ENCODE results near the gene BCLAF3.

Gene BCLAF3

GRCh38 chrX:19990556-19991349 lies at the start of gene BCLAF3:
Gene BCLAF3, minus strand, starts transcription at chrX:19991061. Its CDS starts 20,797 bp downstream, at chrX:19970264.
- DNase-seq (ENCODE audit: low read depth): peak; percentile 61

- DNase-seq (ENCODE audit: low read depth): no peak
These were observed 48.1 kb upstream of the BCLAF3 start for GRCh38 chrX:20038966-20039365.

GRCh38 chrX:20037186-20037585 lies 46.3 kb upstream of the BCLAF3 start:
- no peak for DNase-seq (ENCODE audit: low read depth)

- DNase-seq (ENCODE audit: low read depth): no peak
These were observed 41.3 kb upstream of the BCLAF3 start for GRCh38 chrX:20032201-20032600.

GRCh38 chrX:20029728-20030127 lies 38.9 kb upstream of the BCLAF3 start:
- DNase-seq (ENCODE audit: low read depth): no peak

GRCh38 chrX:20028588-20028987 lies 37.7 kb upstream of the BCLAF3 start:
- no peak for DNase-seq (ENCODE audit: low read depth)

- no peak for DNase-seq (ENCODE audit: low read depth)
These were observed 35.4 kb upstream of the BCLAF3 start for GRCh38 chrX:20026278-20026677.

GRCh38 chrX:20019672-20020365 lies 29.0 kb upstream of the BCLAF3 start:
- no peak for DNase-seq (ENCODE audit: low read depth)

GRCh38 chrX:20016616-20016945 lies 25.7 kb upstream of the BCLAF3 start:
- no peak for DNase-seq (ENCODE audit: low read depth)

- no peak for DNase-seq (ENCODE audit: low read depth)
These were observed 25.2 kb upstream of the BCLAF3 start for GRCh38 chrX:20015945-20016615.

- DNase-seq (ENCODE audit: low read depth): no peak
These were observed 24.6 kb upstream of the BCLAF3 start for GRCh38 chrX:20015422-20015821.

GRCh38 chrX:20011608-20012007 lies 20.7 kb upstream of the BCLAF3 start:
- no peak for DNase-seq (ENCODE audit: low read depth)

GRCh38 chrX:20007962-20008622 lies 17.2 kb upstream of the BCLAF3 start:
- no peak for DNase-seq (ENCODE audit: low read depth)

- no peak for DNase-seq (ENCODE audit: low read depth)
These were observed 15.0 kb upstream of the BCLAF3 start for GRCh38 chrX:20005883-20006282.

- no peak for DNase-seq (ENCODE audit: low read depth)
These were observed 10.7 kb upstream of the BCLAF3 start for GRCh38 chrX:20001588-20001987.

- DNase-seq (ENCODE audit: low read depth): no peak
These were observed 473 bp upstream of the BCLAF3 start for GRCh38 chrX:19991350-19991718.

GRCh38 chrX:19990151-19990555 lies 708 bp downstream of the BCLAF3 start:
- DNase-seq (ENCODE audit: low read depth): peak; percentile 1

GRCh38 chrX:19987856-19988255 lies 3.0 kb downstream of the BCLAF3 start:
- no peak for DNase-seq (ENCODE audit: low read depth)

- no peak for DNase-seq (ENCODE audit: low read depth)
These were observed 4.3 kb downstream of the BCLAF3 start for GRCh38 chrX:19986531-19986930.

- DNase-seq (ENCODE audit: low read depth): no peak
These were observed 8.9 kb downstream of the BCLAF3 start for GRCh38 chrX:19981947-19982346.

GRCh38 chrX:19975845-19976244 lies 15.0 kb downstream of the BCLAF3 start:
- no peak for DNase-seq (ENCODE audit: low read depth)

GRCh38 chrX:19972984-19973383 lies 17.9 kb downstream of the BCLAF3 start:
- DNase-seq (ENCODE audit: low read depth): no peak

GRCh38 chrX:19968276-19968675 lies 22.6 kb downstream of the BCLAF3 start:
- DNase-seq (ENCODE audit: low read depth): no peak

Data from stimulated activated CD8-positive, alpha-beta memory T cell treated with anti-CD3 and anti-CD28 coated beads, Interleukin-15, amount 100 ng/mL, for 1 hour (primary cell).